ENCODE results near the gene ADCY2.

The ADCY2 gene

DNA sequence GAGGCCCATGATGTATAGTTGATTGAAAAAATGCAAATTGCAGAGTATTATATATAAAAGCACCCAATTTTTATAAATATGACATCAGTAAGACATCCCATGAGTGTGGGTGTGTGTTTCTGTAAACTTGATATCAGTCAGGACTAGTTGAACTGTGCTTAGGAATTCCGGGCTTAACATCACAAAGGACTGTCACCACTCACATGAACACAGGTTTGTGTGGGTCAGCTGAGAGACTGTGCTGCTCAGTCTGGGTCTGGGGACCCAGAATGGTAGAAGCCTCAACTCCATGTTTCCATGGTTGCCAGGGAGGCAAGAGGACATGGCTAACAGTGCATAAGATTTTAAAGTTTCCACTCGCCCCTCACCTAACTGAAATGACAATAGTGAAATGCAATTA lies 120.3 kb downstream of the ADCY2 start:
- H3K4me3 ChIP-seq (replicated peaks; ENCODE audit: low read depth, low read length), result no peak overlapping the region
- TF ChIP-seq, protein P1, sequence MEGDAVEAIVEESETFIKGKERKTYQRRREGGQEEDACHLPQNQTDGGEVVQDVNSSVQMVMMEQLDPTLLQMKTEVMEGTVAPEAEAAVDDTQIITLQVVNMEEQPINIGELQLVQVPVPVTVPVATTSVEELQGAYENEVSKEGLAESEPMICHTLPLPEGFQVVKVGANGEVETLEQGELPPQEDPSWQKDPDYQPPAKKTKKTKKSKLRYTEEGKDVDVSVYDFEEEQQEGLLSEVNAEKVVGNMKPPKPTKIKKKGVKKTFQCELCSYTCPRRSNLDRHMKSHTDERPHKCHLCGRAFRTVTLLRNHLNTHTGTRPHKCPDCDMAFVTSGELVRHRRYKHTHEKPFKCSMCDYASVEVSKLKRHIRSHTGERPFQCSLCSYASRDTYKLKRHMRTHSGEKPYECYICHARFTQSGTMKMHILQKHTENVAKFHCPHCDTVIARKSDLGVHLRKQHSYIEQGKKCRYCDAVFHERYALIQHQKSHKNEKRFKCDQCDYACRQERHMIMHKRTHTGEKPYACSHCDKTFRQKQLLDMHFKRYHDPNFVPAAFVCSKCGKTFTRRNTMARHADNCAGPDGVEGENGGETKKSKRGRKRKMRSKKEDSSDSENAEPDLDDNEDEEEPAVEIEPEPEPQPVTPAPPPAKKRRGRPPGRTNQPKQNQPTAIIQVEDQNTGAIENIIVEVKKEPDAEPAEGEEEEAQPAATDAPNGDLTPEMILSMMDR (IDR thresholded peaks at IDR 0.05; ENCODE audit: low read length, missing control alignments), result no peak
- DNase-seq (ENCODE audit: low read depth), result no peak

DNA sequence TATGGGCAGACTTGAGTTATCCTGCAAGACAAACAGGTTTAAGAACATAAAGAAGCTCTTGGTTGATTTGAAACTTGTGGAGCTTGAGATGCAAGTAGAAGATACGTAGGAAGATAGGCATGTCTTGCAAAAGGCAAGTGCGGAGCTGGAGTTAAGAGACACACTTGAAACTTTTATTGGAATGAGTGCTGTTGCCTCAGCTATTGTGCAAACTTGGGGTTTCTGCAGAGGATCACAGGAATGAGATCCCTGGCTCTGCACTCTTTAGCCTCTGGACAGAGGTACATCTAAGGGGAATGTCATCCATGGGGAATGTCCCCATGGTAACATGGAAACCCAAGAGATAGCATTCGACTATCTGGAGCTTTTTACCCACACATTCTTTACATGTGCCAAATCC lies 121.1 kb downstream of the ADCY2 start:
- DNase-seq (ENCODE audit: low read depth), result no peak
- TF ChIP-seq, protein P1 (IDR thresholded peaks at IDR 0.05; ENCODE audit: low read length, missing control alignments), result no peak
- H3K4me3 ChIP-seq (replicated peaks; ENCODE audit: low read depth, low read length), result no peak overlapping the region

DNA sequence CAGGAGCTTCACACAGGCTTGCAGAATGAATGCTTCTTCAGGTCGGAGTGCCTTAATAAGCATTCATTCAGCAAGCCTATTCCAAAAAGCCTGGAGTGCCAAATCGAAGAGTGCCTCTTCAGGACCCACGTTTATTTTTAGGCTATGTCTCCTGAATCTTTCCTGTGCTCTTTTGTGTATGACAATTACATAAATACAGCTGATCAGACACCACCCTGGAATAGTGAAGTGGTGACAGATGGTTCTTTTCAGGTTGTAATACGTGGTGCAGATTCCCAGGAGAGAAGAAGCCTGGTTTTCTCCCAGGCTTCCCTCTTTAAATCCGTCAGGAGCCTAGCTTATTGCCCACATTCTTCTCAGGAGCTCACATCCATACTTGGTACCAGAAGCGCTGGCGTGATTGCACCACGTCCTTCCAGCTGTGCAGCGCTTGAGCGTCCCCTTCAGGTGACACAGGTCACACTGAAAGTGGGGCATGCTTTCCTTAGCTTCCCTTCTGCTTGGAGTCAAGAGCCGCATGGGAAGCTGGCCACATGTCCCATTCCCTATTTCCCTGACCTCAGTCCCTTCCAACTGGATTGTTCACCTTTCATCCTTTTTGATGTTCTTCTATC lies 123.1 kb downstream of the ADCY2 start:
- no peak for DNase-seq (ENCODE audit: low read depth)
- no peak overlapping the region for H3K4me3 ChIP-seq (replicated peaks; ENCODE audit: low read depth, low read length)
- TF ChIP-seq, protein P1 (IDR thresholded peaks at IDR 0.05; ENCODE audit: low read length, missing control alignments), result no peak

DNA sequence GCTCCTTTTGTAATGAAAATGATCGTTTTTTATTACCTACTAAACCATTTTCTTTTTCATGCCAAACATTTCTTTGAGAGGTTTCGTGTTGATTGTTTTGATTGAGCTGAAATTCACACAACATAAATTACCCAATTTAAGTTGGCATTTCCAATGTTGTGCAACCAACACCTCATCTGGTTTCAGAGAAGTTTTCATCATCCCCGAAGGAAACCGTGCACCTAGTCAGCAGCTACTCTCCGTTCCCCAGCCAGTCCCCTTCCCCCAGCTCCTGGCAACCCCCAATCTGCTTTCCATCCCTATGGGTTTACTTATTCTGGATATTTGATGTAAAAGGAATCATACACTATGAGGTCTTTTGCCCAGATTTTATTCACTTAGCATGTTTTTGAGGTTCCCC lies 123.6 kb downstream of the ADCY2 start:
- DNase-seq (ENCODE audit: low read depth), result no peak
- TF ChIP-seq, protein P1 (IDR thresholded peaks at IDR 0.05; ENCODE audit: low read length, missing control alignments), result no peak

DNA sequence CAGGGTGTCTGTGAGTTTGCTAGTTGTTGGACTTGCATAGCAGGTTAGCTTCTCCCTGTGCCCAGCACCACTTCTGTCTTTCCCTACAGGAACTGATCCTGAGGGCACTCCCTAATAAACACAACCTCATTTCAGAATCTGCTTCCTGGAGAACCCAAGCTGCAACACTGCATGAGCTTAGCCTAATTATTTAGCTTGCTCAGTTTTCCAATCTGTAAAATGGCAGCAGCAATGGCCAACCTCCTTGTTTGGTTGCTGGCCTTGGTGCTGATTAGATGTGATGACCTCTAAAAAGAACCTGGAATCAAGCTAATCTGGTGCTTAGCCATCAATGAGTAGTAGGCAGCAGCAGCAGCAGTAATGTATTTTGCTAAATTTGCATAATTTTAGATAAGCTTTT lies 133.9 kb downstream of the ADCY2 start:
- DNase-seq (ENCODE audit: low read depth), result no peak
- TF ChIP-seq, protein P1 (IDR thresholded peaks at IDR 0.05; ENCODE audit: low read length, missing control alignments), result no peak

More for the DNA sequence above, 123.6 kb downstream of the ADCY2 start:
- no peak overlapping the region for H3K4me3 ChIP-seq (replicated peaks; ENCODE audit: low read depth, low read length)

DNA sequence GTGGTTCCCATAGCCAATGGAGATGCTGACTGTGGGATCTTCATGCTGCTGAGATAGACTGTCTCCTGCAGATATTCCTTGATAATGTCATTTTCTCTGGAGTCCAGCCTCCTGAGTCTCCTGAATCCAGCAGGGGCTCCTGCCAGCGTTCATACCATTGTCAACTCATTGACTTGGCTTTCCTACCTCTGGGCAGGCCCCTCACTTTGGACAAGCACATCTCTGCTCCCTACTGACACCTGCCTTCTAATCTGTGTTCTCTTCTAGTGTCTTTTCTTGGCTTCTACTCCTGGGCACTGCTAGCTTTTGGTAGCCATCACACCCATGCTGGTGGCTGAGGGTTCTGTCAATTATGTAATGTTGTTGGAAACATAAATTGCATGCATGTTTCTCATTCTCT lies 138.0 kb downstream of the ADCY2 start:
- TF ChIP-seq, protein P1 (IDR thresholded peaks at IDR 0.05; ENCODE audit: low read length, missing control alignments), result no peak
- DNase-seq (ENCODE audit: low read depth), result no peak
- H3K4me3 ChIP-seq (replicated peaks; ENCODE audit: low read depth, low read length), result no peak overlapping the region

More for the DNA sequence above, 133.9 kb downstream of the ADCY2 start:
- H3K4me3 ChIP-seq (replicated peaks; ENCODE audit: low read depth, low read length), result no peak overlapping the region

DNA sequence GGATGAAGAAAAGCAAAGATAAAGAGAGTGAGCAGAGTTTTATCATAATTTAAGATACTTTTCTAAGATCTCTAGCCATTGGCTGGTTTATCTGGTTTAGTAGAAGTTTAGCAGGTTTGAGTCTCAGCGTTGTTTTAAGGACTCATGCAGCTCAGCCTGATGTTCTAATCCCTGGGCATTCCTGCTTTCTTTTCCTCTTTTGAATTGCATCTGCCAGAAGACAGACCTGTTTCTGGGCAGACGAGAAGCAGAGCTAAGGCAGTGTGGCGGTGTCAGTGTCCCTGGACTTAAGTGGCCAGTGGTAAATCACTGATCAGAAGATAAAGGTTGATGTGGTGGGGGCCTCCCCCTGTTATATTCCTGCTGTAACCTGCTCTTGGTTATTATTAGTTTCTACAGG lies 138.6 kb downstream of the ADCY2 start:
- H3K4me3 ChIP-seq (replicated peaks; ENCODE audit: low read depth, low read length), result no peak overlapping the region
- no peak for DNase-seq (ENCODE audit: low read depth)
- TF ChIP-seq, protein P1 (IDR thresholded peaks at IDR 0.05; ENCODE audit: low read length, missing control alignments), result no peak
